Stimulated activated CD8-positive, alpha-beta memory T cell treated with anti-CD3 and anti-CD28 coated beads, Interleukin-15, amount 100 ng/mL, for 24 hours (primary cell): ENCODE results near the gene FUOM.

Experiments used
- DNase-seq: peaks from one replicate; pipeline ENCODE4 v3.0.0-alpha.2; 2020; ENCODE audit warnings: low read depth

The FUOM gene

DNA sequence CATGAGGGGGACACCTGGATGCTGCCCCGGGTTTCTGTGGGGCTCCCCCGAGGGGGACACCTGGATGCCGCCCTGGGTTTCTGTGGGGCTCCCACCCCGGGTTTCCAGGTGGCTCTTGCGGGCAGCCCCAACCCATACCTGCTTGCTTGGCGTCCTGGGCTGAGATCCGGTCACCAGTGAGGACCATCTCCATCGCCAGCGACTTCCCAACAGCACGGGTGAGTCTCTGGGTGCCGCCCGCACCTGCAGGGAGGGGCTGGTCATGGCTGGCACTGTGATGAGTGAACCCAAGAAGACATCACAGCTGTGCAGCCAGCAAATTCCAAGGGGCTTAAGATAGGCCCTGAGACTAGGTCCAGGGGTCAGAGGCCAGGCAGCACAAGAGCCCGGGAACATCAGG lies 8.9 kb upstream of the FUOM start:
- DNase-seq, result no peak

DNA sequence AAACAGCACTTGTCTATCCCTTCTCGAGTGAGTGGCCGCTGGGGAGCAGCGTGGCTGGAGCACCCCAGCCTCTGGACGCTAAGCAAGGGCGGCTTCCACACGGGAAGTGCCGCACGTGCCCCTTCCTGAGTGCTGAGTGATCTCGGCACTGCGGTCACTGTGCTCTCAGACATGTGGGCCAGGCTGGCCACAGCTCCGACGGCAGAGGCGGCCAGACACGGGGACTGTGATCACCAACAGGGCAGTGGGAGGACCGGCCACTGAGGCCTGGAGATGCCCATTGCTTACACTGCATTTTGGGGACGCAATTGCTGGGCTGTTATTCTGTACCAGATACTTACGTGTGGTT lies 8.3 kb upstream of the FUOM start:
- no peak for DNase-seq

DNA sequence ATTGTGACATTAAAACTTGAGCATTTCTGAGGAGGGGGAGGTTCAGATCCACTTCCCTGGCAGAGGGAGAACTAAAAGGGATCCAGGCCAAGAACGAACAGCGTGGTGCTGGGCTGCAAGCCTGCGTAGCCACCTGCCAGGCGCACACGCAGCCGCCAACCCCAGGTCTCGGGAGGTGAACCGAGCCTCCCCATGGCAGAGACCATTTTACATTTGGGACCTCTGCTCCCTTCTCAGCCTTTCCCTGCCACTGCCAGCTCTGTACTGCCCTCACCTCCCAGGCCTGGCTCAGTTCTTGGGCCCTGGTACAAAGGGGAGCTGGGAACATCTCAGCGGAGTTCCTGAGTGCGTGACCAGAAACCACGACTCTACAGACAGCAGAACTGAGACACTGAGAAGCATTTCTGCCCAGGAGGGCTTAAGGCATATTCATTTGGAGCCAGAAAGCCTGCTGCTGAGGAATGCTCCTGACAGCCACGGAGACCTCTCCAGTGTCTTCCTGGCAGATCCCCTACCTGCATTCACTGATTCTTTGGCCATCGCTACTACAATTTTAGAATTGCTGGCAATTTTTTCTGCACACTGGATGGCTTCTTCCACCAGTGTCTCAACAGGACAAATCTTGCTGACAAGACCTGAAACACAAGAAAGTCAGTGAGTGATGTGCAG lies 7.8 kb upstream of the FUOM start:
- DNase-seq, result no peak

DNA sequence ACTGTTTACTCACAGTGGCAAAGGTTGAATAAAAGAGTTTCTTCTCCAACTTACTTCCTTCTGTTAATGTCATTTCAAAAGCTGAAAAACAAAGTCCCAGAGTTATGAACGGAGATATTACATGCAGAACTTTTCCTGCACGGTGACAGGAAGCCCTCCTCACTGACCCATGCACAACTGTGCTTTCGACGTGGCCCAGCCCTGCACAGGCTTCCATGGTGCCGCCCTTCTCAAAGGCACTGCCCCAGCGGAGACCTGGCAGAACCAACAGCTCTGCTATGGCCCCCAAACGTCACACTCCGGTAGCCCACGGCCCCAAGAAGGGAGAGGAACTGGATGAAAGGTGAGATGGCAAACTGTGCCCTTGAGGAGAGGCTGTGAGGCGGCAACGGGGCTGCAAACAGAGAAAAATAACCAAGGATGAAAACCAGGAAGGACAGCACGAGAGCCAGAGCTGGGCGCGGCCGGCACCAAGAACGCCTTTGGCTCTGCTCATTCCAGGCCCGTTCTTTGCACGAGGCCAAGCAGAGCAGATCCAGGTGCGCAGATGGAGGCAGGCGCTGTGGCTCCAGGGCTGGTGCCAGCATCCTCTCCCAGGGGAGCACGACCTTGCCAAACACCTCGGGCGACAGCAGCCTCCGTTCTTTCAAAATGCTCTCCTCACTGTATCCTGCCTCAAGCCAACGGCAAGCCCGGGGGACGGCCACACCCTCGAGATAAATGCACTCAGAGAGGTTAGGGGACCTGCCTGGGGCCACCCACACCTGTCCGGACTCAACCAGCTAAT lies 7.0 kb upstream of the FUOM start:
- no peak for DNase-seq

DNA sequence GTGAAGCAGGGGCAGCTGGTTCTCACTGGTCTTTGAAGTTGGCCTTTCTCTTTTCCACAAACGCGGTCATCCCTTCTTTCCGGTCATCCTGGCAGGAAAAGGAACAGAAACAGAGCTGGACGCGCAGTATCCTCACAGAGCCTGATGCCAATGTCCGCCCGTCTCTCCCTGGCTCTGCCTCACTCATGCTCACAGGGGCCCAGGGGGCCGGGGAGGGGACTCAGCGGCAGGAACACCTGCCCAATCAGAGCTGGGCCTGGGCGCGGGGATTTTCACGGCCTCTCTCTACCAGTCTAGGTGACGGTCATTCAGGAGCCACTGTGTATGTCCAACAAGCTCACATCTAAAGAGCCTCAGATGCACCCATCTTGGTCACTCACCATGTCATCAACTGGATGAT lies 5.0 kb upstream of the FUOM start:
- no peak for DNase-seq

DNA sequence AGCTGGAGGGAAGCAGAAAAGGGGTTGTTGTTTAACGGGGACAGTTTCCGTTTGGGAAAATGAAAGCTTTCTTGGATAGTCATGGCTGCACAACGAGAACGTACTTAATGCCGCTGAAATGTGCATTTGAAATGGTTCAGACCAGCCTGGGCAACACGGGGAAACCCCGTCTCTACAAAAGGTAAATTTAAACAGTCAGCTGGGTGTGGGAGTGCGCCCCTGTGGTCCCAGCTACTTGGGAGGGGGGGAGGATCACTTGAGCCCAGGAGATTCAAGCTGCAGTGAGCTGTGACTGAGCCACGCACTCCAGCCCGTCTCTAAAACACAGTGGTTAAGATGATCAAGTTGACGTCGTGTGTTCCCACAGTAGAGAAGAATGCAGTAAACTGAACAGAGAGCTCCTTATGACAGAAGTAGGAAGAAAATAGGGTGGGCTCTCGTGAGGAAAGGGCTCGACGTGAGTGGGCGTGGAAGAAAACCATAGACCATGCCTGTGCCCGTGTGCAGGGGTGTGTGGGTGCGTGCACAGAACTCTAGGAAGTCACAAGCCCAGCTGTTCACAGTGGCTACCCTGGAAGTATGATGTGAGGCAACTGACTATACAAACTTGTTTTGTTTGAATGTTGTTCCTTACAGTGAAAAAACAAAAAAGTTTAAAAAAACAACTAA lies 4.1 kb upstream of the FUOM start:
- no peak for DNase-seq

DNA sequence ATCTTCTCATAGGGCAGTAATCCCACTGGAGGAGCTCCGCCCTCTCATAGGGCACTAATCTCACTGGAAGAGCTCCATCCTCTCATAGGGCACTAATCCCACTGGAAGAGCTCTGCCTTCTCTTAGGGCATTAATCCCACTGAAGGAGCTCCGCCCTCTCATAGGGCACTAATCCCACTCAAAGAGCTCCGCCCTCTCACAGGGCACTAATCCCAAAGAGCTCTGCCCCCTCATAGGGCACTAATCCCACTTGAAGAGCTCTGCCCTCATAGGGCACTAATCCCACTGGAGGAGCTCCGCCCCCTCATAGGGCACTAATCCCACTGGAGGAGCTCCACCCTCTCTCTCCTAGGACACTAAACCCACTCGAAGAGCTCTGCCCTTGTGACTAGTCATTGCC lies 3.4 kb upstream of the FUOM start:
- no peak for DNase-seq

DNA sequence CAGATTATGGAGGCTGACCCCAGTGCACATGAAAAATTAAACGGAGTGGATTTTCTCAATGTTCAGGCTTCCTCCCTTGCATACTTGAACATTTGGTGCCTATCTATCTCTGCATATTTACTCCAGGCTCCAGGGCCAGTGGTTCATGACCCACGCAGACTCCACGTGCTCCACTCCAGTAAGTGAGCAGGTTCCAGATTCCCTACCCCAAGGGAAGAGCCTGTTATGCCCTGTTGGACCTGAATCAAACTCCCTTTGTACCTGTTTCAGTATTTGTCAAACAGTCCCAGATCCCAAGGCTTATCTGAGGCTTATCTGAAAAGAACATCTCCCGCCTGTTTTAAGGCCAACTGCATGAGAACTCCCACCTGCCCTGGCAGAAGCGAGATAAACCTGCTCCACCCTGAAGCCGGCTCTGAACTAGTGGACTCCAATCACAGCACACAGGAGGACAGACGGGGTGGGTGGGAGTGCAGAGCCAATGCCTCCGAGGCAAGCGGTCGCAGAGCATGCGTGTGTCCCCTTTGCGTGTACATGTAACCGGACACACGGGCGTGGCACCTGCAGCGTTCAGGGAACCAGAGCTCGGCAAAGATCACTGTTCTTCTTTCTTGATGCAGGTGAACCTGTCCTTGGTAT lies 2.3 kb upstream of the FUOM start:
- no peak for DNase-seq

DNA sequence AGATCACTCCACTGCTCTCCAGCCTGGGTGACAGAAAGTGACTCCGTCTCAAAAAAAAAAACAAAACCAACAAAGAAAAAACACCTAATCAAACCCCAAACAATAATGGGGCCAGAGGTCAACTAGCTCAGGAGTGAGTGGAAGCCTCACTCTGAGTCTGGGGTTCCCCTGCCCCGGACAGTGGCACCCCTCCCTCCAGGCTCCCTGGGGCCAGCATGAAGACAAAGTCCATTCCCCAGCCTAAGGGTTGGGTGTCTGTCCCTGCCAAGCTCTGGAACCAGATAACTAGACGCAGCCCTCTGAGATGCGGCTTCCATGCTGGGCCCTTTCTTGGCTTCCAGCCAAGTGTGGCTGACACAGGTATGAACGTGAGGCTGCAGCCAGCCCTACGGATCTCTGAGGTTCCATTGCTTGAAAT lies 1.7 kb upstream of the FUOM start:
- DNase-seq, result no peak

DNA sequence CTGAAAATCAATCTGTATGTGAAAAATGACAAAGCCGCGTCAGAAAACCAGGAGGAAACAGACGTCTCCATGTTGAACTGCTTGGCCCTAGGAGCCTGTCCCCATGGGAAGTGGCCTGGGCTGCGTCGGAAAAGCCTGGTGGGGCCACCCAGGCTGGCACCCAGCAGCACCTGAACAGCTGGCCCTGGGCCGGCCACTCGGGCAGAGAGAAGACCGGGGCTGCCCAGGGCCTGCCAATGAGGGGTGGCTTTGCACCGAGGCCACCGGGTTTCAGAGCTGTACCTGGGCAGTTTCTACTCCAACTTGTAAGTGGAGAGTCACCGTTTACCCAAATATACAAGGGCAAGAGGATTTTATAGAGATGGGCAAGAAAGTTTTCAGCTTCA lies 1.1 kb upstream of the FUOM start:
- no peak for DNase-seq

DNA sequence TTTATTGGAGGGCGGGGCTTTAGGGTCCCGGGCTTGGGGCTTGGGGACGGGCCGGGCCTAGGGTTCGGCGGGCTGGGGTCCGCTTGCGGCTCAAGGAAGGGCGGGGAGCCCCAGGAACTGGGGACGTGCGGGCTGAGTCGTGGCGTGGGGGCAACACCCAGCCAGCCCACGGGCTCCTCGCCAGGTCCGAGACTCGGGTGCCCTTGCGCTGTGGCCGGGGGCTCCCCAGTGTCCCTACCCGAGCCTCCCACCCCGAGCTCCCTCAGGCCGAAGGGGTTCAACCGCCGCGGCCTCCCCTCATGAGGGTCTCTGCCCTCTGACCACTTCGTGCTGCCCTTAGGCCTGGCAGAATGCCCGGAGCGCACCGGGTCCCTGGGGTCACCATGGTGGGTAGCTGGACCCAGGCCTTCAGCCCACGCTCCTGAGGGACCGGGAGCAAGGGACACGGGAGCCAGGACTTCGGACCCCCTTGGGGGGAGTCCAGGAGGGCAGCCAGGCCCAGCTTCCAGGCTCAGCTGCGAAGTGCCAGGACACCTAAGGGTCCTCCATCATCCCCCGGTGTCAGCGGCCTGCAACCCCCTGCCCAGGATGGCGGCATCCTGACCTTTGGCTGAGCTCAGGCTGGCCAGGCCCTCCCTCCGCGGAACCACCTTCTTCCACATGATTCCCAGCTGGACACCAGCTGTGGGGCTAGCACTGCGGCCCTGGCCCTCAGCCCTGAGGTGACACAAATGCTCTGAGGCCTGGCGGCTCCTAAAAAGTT lies 524 bp upstream of the FUOM start:
- DNase-seq, result no peak

DNA sequence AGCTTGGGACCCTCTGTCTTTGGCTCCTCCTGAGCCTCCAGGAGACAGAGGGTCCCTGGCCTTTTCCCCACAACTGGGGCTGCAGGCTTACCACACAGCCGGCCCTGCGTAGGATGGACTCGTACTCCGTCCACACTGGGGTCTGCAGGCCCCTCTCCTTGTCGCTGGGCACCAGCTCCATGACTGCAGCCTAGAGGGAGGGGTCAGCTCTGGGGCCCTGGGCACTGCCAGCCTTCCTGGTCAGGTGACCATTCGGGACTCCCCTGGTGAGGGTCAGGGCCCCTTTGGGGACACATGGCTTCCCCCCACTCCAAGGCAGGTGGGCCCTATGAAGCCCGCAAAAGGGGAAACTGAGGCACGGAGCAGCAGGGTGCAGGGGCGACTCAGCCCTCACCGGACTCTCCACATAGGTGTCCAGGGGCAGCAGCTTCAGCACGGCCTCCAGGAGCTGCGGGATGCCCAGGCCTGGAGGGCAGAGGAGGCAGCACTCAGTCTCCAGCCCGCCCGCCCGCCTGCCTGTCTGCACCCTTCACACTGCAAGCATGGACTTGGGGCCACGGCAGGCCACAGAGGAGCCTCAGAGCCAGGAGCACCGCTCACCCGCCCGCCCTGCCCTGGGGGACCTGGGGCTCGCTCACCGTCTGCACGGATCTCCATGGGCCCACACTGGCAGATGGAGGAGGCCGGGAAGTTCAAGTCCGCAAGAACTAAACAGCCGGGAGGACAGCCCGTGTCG lies 1.1 kb downstream of the FUOM start:
- no peak for DNase-seq

DNA sequence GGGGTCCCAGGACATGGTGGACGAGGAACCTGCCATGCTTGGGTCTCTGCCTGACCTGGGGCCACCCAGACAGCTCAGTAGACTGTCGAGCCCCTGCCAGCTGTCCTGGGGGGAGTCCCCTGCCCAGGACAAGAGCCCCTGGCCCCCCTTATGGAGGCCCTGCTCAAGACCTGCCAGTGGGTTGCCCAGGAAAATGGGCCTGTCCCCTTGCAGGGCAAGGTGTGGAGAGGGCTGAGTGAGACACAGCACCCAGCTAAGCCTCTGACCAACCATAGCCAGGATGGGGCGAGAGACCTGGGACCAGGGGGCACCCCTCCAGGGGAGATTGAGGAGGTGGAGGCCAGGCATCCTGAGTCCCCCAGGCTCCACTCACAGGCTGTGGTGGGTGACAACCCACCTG lies 1.8 kb downstream of the FUOM start:
- no peak for DNase-seq

DNA sequence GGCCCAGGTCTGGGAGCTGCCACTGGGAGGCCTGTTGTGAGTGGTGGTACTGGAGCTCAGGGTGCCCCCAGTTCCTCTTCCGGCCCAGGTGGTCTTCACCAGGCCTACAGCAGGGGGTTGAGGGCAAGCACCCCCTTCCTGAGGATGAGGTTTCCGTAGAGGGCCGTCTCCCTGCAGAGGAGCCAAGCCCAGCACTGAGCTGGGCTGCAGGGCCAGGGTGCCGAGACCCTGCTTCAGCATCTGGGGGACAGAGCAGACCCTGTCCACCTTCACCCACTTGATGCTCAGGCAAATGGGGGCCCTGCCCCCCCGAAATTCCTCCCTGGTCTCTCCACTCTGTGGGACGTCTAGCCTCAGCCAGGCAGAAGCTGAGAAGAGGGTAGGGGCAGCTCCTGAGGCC lies 2.6 kb downstream of the FUOM start:
- DNase-seq, result no peak

DNA sequence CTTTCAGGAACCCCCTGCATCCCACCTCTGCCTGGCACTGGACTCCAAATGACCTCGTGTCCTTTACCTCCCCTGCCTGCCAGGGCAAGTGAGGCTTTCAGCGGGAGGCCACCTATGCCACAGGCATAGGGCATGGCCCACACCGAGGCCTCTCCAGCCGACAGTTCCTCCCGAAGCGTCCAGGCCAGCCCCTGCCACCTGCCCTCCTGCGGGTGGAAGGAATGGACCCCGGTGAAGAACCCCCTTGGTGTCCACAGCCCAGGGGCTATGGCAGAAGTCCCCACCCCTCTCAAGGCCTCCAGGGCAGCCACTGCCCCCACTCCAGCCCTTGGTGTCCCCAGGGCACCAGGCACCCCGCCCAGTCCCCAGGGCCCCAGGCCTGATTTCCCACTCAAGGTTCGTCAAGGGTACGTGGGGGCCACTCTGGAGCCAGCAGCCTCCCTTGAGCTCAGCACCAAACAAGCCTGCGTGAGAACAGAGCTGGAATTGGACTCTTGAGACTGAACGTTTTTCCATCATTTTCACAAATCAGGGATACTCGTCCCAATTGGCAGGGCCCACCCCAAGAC lies 3.1 kb downstream of the FUOM start:
- no peak for DNase-seq

DNA sequence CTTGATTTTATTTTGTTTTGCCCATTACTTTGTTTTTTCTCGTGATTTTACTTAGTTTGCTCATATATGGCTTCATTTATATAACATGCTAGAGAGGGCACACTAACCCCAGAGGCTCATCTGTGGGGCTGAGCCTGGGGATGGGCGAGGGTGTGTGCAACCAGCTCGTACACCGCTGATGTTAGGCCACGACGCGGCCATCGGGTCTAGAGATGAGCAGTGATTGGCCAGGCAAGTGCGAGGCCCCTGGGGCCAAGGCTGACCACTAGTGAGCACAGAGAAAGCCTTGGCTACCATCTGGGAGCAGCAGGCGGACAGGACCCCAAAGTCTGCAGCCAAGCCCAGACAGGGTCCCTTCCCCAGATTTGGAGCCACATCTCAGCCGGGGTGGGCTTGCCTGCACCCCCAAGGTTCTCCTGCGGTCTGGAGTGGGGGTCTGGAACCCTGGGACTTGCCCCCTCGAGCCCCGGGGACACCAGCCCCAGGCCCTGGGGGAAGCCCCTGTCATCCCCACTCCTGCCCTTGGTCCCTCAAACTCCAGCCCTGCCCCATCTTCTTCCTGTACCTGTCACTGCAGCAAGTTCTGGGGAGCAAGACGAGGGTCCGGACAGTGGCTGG lies 3.7 kb downstream of the FUOM start:
- no peak for DNase-seq

DNA sequence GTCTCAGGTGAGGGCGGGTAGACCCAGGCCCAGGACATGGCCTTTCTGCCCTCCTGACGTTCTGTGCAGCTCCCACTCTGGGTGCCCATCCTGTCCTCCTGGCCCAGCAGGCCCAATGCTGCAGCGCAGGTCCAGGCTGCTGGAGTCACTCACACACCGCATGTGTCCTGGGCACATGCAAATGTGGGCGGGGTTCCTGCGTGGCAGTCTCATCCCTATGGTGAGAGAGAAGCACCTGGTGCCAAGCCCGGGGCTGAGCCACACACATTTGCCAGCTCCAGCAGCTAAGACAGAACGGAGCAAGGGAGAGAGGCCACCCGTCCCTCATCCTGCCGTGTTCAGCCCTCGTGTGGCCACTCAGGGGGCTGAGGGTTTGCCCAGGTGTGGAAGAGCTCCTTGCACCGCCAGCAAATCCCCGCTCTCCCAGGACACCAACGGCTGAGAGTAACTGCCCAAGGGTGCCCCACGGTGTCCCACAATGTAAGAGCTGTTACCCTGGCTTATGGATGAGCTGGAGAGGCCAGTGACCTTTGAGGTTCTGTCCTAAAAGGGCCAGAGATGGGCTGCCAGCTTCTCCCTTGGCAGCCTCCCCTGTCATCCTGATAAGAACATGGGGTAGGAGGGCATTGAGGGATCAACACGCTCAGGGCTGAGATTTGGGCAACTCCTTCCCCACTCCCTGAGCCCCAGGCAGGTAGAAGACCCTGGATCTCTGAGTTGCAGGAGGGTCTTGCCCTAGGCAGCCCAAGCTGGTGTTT lies 4.4 kb downstream of the FUOM start:
- no peak for DNase-seq

DNA sequence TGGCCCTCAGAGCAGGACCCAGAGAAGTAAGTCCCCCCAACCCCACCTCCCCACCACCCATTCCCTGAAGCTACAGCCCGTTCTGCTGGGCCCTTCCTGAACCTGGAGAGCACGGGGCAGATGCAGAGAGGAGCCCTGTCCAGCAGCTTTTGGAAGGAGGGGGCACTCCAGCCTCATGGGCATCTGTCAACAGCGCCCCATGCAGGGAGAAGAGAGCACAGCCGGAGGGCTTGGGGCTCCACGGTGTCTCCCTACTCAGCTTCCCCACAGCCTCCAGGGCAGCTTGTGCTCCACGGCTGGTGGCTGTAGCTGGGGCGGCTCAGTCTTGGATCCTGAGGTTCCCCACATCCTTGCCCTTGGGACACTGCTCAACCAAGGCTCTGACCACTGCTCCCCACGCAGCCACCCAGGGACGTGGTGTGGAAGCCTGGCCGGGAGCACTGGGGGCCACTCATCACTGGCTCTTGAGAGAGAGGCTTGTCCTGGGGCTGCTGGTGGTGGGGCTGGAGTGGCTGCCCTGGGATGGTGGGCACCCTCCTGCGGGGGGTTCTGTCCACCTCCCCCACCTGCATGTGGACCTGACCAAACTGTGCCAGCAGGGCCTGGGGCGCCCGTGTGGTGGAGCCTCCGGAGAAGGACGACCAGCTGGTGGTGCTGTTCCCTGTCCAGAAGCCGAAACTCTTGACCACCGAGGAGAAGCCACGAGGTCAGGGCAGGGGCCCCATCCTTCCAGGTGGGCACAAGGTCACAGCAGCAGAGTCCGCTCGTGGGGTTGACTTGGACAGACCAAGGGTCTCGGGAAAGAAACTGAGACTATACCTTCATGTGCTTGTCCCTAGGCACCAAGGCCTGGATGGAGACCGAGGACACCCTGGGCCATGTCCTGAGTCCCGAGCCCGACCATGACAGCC lies 6.2 kb downstream of the FUOM start:
- DNase-seq, result no peak

DNA sequence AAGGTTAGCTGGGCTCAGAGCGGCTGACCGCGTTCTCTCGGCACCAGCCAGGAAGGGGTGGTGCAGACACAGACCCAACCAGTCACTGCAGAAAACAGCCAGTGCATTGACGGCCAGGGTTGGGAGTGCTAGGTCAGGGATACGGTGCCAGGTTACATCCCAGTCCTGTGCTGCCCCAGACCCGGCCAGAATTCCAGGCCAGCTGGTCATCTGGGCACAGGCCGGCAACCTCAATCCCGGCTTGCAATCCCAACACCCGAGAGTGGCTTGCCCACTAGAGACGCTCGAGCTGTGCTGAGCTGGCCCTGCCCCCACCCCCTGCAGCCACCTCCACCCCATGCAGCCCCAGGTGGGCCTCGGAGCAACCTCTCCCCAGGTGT lies 6.9 kb downstream of the FUOM start:
- no peak for DNase-seq
